ENCODE measurements around the gene OR2M3. TPM values are rescaled to one million over a fixed set of nuclear protein-coding genes. Genes with fewer than 3 reads are reported as not detected.

OR2M3 gene
- polyA plus RNA-seq, 1 donor (not counting 4 experiments of a cell fraction or from before 2014, with no cell fraction given): not detected

GRCh38 chr1:248215880-248216279, 18.8 kb downstream of the OR2M3 start:
- no peak for TF ChIP-seq EZH2 (IDR thresholded peaks at IDR 0.05; ENCODE audit: low read length)
- TF ChIP-seq, protein P1, sequence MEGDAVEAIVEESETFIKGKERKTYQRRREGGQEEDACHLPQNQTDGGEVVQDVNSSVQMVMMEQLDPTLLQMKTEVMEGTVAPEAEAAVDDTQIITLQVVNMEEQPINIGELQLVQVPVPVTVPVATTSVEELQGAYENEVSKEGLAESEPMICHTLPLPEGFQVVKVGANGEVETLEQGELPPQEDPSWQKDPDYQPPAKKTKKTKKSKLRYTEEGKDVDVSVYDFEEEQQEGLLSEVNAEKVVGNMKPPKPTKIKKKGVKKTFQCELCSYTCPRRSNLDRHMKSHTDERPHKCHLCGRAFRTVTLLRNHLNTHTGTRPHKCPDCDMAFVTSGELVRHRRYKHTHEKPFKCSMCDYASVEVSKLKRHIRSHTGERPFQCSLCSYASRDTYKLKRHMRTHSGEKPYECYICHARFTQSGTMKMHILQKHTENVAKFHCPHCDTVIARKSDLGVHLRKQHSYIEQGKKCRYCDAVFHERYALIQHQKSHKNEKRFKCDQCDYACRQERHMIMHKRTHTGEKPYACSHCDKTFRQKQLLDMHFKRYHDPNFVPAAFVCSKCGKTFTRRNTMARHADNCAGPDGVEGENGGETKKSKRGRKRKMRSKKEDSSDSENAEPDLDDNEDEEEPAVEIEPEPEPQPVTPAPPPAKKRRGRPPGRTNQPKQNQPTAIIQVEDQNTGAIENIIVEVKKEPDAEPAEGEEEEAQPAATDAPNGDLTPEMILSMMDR (optimal IDR thresholded peaks at IDR 0.05 in 1 of 3, IDR thresholded peaks at IDR 0.05 in 1 of 3, conservative IDR thresholded peaks at IDR 0.05 in 1 of 3; ENCODE audit: extremely low read depth in 1 of 3, insufficient read depth in 2 of 3, low read length in 3 of 3): no peak
- Histone ChIP-seq H3K79me2 (ENCODE audit: control insufficient read depth, insufficient read depth, low read length) (no peaks in the 10 kb centered on the region), H3K36me3 (ENCODE audit: control insufficient read depth in 2 of 2, extremely low read depth in 1 of 2, insufficient read depth in 2 of 2, low read length in 2 of 2) (no peaks in the 10 kb centered on the region), H3K4me3 (ENCODE audit: control insufficient read depth in 2 of 3, extremely low read depth in 1 of 3, insufficient read depth in 2 of 3, low read depth in 1 of 3, low read length in 3 of 3) (no peak overlapping the region), H4K20me1 (ENCODE audit: control insufficient read depth, extremely low read depth, insufficient read depth, low read length) (no peaks in the 10 kb centered on the region), H3K9ac (ENCODE audit: control insufficient read depth, extremely low read depth, insufficient read depth, low read length) (no peak overlapping the region), H3K9me3 (ENCODE audit: control insufficient read depth, low read depth, low read length) (no peaks in the 10 kb centered on the region), H3K27ac (ENCODE audit: control insufficient read depth, insufficient read depth, low read length) (no peak overlapping the region), H3K27me3 (ENCODE audit: control insufficient read depth, extremely low read depth, insufficient read depth, low read length) (no peaks in the 10 kb centered on the region), H3K4me1 (ENCODE audit: control insufficient read depth, extremely low read depth, insufficient read depth, low read length) (no peaks in the 10 kb centered on the region), H2AFZ (ENCODE audit: control insufficient read depth, low read length) (no peak overlapping the region), H3K9me1 (ENCODE audit: control insufficient read depth, extremely low read depth, insufficient read depth, low read length) (no peaks in the 10 kb centered on the region), H3K4me2 (ENCODE audit: control insufficient read depth, extremely low read depth, insufficient read depth, low read depth, low read length) (no peak overlapping the region)
- DNase-seq (ENCODE audit: low read depth, low spot score) (no peak), FAIRE-seq (no peak)
- dilution Hi-C loops (cut with MboI; ENCODE audit: extremely low pct_ligation_motif_present, low sequenced_read_pairs): no loop called here

DNA sequence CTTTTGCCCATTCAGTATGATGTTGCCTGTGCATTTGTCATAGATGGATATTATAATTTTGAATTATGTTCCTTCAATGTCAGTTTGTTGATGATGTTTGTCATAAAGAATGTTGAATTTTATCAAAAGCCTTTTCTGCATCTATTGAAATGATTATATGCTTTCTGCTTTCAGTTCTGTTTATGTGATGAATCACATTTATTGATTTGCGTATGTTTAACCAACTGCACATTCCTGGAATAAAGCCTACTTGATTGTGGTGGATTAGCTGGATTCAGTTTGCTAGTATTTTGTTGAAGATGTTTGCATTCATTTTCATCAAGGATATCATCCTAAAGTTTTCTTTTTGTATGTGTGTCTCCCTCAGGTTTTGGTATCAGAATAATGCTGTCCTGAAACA, 28.5 kb downstream of the OR2M3 start:
- no peak overlapping the region for H3K4me2 ChIP-seq (ENCODE audit: control insufficient read depth, extremely low read depth, insufficient read depth, low read depth, low read length)
- H3K79me2 ChIP-seq (ENCODE audit: control insufficient read depth, insufficient read depth, low read length): no peaks in the 10 kb centered on the region
- TF ChIP-seq, protein P1 (optimal IDR thresholded peaks at IDR 0.05 in 1 of 3, IDR thresholded peaks at IDR 0.05 in 1 of 3, conservative IDR thresholded peaks at IDR 0.05 in 1 of 3; ENCODE audit: extremely low read depth in 1 of 3, insufficient read depth in 2 of 3, low read length in 3 of 3): no peak
- no peak for TF ChIP-seq EZH2 (IDR thresholded peaks at IDR 0.05; ENCODE audit: low read length)
- dilution Hi-C loops (cut with MboI; ENCODE audit: extremely low pct_ligation_motif_present, low sequenced_read_pairs): no loop called here
- H3K4me3 ChIP-seq (ENCODE audit: control insufficient read depth in 2 of 3, extremely low read depth in 1 of 3, insufficient read depth in 2 of 3, low read depth in 1 of 3, low read length in 3 of 3): no peak overlapping the region
- no peak overlapping the region for H2AFZ ChIP-seq (ENCODE audit: control insufficient read depth, low read length)
- DNase-seq (ENCODE audit: low read depth, low spot score): no peak
- no peaks in the 10 kb centered on the region for H3K27me3 ChIP-seq (ENCODE audit: control insufficient read depth, extremely low read depth, insufficient read depth, low read length)
- no peak overlapping the region for H3K9ac ChIP-seq (ENCODE audit: control insufficient read depth, extremely low read depth, insufficient read depth, low read length)
- FAIRE-seq: no peak
- no peaks in the 10 kb centered on the region for H3K4me1 ChIP-seq (ENCODE audit: control insufficient read depth, extremely low read depth, insufficient read depth, low read length)
- H4K20me1 ChIP-seq (ENCODE audit: control insufficient read depth, extremely low read depth, insufficient read depth, low read length): no peaks in the 10 kb centered on the region
- peaks cover 4% of the 10 kb centered on the region for H3K9me3 ChIP-seq (ENCODE audit: control insufficient read depth, low read depth, low read length)
- no peaks in the 10 kb centered on the region for H3K36me3 ChIP-seq (ENCODE audit: control insufficient read depth in 2 of 2, extremely low read depth in 1 of 2, insufficient read depth in 2 of 2, low read length in 2 of 2)
- no peaks in the 10 kb centered on the region for H3K9me1 ChIP-seq (ENCODE audit: control insufficient read depth, extremely low read depth, insufficient read depth, low read length)
- H3K27ac ChIP-seq (ENCODE audit: control insufficient read depth, insufficient read depth, low read length): no peak overlapping the region

Data from keratinocyte (primary cell).